Neural cell (in vitro differentiated cells): ENCODE measurements around the gene MED27. TPM values are rescaled to one million over a fixed set of nuclear protein-coding genes. Genes with fewer than 3 reads are reported as not detected.

Source experiments
- polyA plus RNA-seq: library from polyadenylated mRNA; depleted of rRNA; stranded (reverse); fragments of >200 nt; gene quantifications from 2 replicates; pipeline ENCODE4 v1.2.3, GENCODE V29; 2014

MED27 gene
- polyA plus RNA-seq, 1 donor from 2014 or later = 7.5 TPM

Other genes with a start within 250 kb of the MED27 start
- gene NTNG2, start 82.2 kb upstream of the MED27 start, polyA plus RNA-seq = 0.26 and 0.43 TPM in 2 replicates